Measurements from ENCODE around the gene ANKRD31.

- TF ChIP-seq POLR2AphosphoS5 (IDR thresholded peaks at IDR 0.05; ENCODE audit: low read depth, low read length) (no peak), TAF1 (IDR thresholded peaks at IDR 0.05; ENCODE audit: borderline replicate concordance, insufficient read depth, low read length) (no peak), SIN3A (IDR thresholded peaks at IDR 0.05; ENCODE audit: borderline replicate concordance, insufficient read depth, low read length) (no peak), FOXP2 (optimal IDR thresholded peaks at IDR 0.05; ENCODE audit: borderline replicate concordance, extremely low read depth, extremely low read length, insufficient read depth) (no peak)
- TF ChIP-seq, protein P1, sequence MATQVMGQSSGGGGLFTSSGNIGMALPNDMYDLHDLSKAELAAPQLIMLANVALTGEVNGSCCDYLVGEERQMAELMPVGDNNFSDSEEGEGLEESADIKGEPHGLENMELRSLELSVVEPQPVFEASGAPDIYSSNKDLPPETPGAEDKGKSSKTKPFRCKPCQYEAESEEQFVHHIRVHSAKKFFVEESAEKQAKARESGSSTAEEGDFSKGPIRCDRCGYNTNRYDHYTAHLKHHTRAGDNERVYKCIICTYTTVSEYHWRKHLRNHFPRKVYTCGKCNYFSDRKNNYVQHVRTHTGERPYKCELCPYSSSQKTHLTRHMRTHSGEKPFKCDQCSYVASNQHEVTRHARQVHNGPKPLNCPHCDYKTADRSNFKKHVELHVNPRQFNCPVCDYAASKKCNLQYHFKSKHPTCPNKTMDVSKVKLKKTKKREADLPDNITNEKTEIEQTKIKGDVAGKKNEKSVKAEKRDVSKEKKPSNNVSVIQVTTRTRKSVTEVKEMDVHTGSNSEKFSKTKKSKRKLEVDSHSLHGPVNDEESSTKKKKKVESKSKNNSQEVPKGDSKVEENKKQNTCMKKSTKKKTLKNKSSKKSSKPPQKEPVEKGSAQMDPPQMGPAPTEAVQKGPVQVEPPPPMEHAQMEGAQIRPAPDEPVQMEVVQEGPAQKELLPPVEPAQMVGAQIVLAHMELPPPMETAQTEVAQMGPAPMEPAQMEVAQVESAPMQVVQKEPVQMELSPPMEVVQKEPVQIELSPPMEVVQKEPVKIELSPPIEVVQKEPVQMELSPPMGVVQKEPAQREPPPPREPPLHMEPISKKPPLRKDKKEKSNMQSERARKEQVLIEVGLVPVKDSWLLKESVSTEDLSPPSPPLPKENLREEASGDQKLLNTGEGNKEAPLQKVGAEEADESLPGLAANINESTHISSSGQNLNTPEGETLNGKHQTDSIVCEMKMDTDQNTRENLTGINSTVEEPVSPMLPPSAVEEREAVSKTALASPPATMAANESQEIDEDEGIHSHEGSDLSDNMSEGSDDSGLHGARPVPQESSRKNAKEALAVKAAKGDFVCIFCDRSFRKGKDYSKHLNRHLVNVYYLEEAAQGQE (IDR thresholded peaks at IDR 0.05; ENCODE audit: insufficient read depth in 1 of 2, low read depth in 2 of 2, low read length in 2 of 2) = no peak
Measured at GRCh38 chr5:75279321-75279720, 42.6 kb upstream of the ANKRD31 start.
